HEK293 (cell line): ENCODE results near the gene ELL.

Experiments
- KLF1 ChIP-seq: fragments of 450-650 bp; formaldehyde crosslinking; IDR thresholded peaks from 2 replicates; pipeline ENCODE4 v1.5.1; 2016; ENCODE audit warnings: missing biosample characterization, missing genetic modification characterization
- MZF1 ChIP-seq: fragments of 450-650 bp; formaldehyde crosslinking; IDR thresholded peaks from 2 replicates; pipeline ENCODE4 v1.5.1; 2017; ENCODE audit warnings: missing biosample characterization, missing genetic modification characterization, borderline replicate concordance
- YY1 ChIP-seq: fragments of 450-650 bp; formaldehyde crosslinking; IDR thresholded peaks from 2 replicates; pipeline ENCODE4 v1.5.1; 2018; ENCODE audit warnings: missing biosample characterization, missing genetic modification characterization
- ZNF548 ChIP-seq: fragments of 450-650 bp; formaldehyde crosslinking; IDR thresholded peaks from 2 replicates; pipeline ENCODE4 v1.5.1; 2016; ENCODE audit warnings: missing biosample characterization, missing genetic modification characterization
- ZNF624 ChIP-seq: fragments of 450-650 bp; formaldehyde crosslinking; IDR thresholded peaks from 2 replicates; pipeline ENCODE4 v1.5.1; 2017; ENCODE audit warnings: missing biosample characterization, missing genetic modification characterization
- TF ChIP-seq, protein P1 (sequence below): fragments of 450-650 bp; IDR thresholded peaks from 2 replicates; pipeline ENCODE4 v1.5.1; 2018; ENCODE audit warnings: missing biosample characterization, missing genetic modification characterization
- TF ChIP-seq, protein P2 (sequence below): fragments of 450-650 bp; formaldehyde crosslinking; conservative IDR thresholded peaks from 2 replicates; pipeline ENCODE4 v1.5.1; 2016; ENCODE audit warnings: low read depth, missing biosample characterization, missing genetic modification characterization
- TF ChIP-seq, protein P3 (sequence below): fragments of 450-650 bp; formaldehyde crosslinking; IDR thresholded peaks from 2 replicates; pipeline ENCODE4 v1.5.1; 2016; ENCODE audit warnings: missing biosample characterization, missing genetic modification characterization

DNA sequence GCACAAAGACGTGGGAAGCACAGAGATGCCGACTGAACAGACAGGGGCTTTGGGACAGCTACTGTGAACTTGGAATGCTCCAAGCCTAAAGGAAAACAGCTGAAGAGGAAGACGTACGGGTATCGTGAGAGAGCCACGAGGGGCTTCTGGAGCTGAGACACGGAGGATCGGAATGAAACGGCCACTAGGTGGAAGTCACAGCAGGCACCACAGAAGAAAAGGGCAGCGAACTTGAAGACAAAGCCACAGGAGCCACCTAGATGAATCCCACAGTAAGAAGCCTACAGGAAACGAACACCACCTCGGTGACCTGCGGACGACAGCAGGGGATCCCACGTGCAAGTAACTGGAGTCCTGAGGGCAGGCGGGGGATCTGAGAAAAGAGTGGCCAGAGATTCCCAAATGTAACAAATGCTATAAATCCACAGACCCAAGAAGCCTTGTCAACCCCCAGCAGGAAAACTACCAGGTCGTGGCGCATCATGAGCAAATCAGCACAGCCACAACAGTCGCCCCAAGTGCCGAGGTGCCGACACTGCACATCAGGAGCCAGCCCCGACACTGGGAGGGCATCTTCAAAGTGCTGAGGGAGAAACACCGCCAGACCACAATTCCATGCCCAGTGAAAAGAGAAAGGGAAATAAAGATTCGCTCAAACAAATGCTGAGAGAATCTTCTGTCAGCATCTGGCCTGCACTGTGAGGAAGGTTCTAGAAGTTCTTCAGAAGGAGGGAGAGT lies 44.7 kb downstream of the ELL start:
- TF ChIP-seq, protein P1, sequence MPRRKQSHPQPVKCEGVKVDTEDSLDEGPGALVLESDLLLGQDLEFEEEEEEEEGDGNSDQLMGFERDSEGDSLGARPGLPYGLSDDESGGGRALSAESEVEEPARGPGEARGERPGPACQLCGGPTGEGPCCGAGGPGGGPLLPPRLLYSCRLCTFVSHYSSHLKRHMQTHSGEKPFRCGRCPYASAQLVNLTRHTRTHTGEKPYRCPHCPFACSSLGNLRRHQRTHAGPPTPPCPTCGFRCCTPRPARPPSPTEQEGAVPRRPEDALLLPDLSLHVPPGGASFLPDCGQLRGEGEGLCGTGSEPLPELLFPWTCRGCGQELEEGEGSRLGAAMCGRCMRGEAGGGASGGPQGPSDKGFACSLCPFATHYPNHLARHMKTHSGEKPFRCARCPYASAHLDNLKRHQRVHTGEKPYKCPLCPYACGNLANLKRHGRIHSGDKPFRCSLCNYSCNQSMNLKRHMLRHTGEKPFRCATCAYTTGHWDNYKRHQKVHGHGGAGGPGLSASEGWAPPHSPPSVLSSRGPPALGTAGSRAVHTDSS (tag by site-specific recombination), result no peak
- TF ChIP-seq ZNF624 (no peak), ZNF548 (no peak), YY1 (tag by site-specific recombination) (no peak), KLF1 (tag by site-specific recombination) (no peak), MZF1 (tag by site-specific recombination) (no peak)
- TF ChIP-seq, protein P2, sequence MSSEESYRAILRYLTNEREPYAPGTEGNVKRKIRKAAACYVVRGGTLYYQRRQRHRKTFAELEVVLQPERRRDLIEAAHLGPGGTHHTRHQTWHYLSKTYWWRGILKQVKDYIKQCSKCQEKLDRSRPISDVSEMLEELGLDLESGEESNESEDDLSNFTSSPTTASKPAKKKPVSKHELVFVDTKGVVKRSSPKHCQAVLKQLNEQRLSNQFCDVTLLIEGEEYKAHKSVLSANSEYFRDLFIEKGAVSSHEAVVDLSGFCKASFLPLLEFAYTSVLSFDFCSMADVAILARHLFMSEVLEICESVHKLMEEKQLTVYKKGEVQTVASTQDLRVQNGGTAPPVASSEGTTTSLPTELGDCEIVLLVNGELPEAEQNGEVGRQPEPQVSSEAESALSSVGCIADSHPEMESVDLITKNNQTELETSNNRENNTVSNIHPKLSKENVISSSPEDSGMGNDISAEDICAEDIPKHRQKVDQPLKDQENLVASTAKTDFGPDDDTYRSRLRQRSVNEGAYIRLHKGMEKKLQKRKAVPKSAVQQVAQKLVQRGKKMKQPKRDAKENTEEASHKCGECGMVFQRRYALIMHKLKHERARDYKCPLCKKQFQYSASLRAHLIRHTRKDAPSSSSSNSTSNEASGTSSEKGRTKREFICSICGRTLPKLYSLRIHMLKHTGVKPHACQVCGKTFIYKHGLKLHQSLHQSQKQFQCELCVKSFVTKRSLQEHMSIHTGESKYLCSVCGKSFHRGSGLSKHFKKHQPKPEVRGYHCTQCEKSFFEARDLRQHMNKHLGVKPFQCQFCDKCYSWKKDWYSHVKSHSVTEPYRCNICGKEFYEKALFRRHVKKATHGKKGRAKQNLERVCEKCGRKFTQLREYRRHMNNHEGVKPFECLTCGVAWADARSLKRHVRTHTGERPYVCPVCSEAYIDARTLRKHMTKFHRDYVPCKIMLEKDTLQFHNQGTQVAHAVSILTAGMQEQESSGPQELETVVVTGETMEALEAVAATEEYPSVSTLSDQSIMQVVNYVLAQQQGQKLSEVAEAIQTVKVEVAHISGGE (tag by site-specific recombination), result no peak
- TF ChIP-seq, protein P3, sequence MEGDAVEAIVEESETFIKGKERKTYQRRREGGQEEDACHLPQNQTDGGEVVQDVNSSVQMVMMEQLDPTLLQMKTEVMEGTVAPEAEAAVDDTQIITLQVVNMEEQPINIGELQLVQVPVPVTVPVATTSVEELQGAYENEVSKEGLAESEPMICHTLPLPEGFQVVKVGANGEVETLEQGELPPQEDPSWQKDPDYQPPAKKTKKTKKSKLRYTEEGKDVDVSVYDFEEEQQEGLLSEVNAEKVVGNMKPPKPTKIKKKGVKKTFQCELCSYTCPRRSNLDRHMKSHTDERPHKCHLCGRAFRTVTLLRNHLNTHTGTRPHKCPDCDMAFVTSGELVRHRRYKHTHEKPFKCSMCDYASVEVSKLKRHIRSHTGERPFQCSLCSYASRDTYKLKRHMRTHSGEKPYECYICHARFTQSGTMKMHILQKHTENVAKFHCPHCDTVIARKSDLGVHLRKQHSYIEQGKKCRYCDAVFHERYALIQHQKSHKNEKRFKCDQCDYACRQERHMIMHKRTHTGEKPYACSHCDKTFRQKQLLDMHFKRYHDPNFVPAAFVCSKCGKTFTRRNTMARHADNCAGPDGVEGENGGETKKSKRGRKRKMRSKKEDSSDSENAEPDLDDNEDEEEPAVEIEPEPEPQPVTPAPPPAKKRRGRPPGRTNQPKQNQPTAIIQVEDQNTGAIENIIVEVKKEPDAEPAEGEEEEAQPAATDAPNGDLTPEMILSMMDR, result no peak
